PC-3 (cell line): ENCODE measurements around the gene CCDC187. TPM values are rescaled to one million over a fixed set of nuclear protein-coding genes. Genes with fewer than 3 reads are reported as not detected.

ENCODE experiments used
- ATAC-seq: fragments of 200-7000 bp; cut with Tn5 transposase; 2 replicates; pipeline ENCODE4 v1.9.1; 2020; ENCODE audit warnings: mild to moderate bottlenecking, moderate library complexity
- BruUV-seq: library from RNA; stranded (reverse); fragments of 400-500 nt; replicated peaks from 2 replicates; lab custom pipeline; 2021; lab: Mats Ljungman, UMichigan
- CTCF ChIA-PET: fragments of 300-600 bp; sonication (Branson Sonifier 250); formaldehyde crosslinking; loops from one replicate; lab custom pipeline; 2022; ENCODE audit warnings: antibody characterized with exemption; lab: Charles Lee
- POLR2A ChIA-PET: fragments of 300-600 bp; sonication (Branson Sonifier 250); formaldehyde crosslinking; loops from one replicate; lab custom pipeline; 2022; ENCODE audit warnings: antibody characterized with exemption; ENCODE audit not compliant: unreplicated experiment; lab: Charles Lee
- DNase-seq: peaks from one replicate; pipeline ENCODE4 v3.0.0-alpha.2; 2015
- H2AFZ ChIP-seq: fragments of 300-600 bp; sonication (generic); 2 replicates; pipeline ENCODE4 v1.6.0; 2016; ENCODE audit warnings: antibody characterized with exemption, low read length
- H3F3A ChIP-seq: fragments of 300-600 bp; sonication (generic); one replicate; pipeline ENCODE4 v1.6.0; 2017; ENCODE audit warnings: antibody characterized with exemption, low read length, control low read depth, mild to moderate bottlenecking; ENCODE audit not compliant: unreplicated experiment
- H3K27ac ChIP-seq: fragments of 300-600 bp; sonication (generic); 2 replicates; pipeline ENCODE4 v1.5.1; 2016; ENCODE audit warnings: mild to moderate bottlenecking, low read length
- H3K27me3 ChIP-seq: fragments of 300-600 bp; sonication (generic); 2 replicates; pipeline ENCODE4 v1.6.1; 2016; ENCODE audit warnings: low read length, mixed read lengths
- H3K36me3 ChIP-seq: fragments of 300-600 bp; sonication (generic); 2 replicates; pipeline ENCODE4 v1.6.1; 2016; ENCODE audit warnings: low read depth, mixed run types, low read length, mixed read lengths
- H3K4me1 ChIP-seq: fragments of 300-600 bp; sonication (generic); 2 replicates; pipeline ENCODE4 v1.5.1; 2016; ENCODE audit warnings: low read length; ENCODE audit not compliant: insufficient read depth
- H3K4me2 ChIP-seq: fragments of 300-600 bp; sonication (generic); 2 replicates; pipeline ENCODE4 v1.6.0; 2016; ENCODE audit warnings: low read length
- H3K4me3 ChIP-seq: fragments of 300-600 bp; sonication (generic); 2 replicates; pipeline ENCODE4 v1.5.1; 2016; ENCODE audit warnings: mild to moderate bottlenecking, low read length, mixed read lengths
- H3K79me2 ChIP-seq: fragments of 300-600 bp; sonication (generic); 2 replicates; pipeline ENCODE4 v1.6.1; 2017; ENCODE audit warnings: low read length, mixed read lengths
- H3K9ac ChIP-seq: fragments of 300-600 bp; sonication (generic); 2 replicates; pipeline ENCODE4 v1.6.0; 2016; ENCODE audit warnings: mild to moderate bottlenecking, low read length
- H3K9me2 ChIP-seq: fragments of 300-600 bp; sonication (generic); replicated peaks from 2 replicates; pipeline ENCODE4 v1.6.1; 2016; ENCODE audit warnings: mixed run types, low read length, mixed read lengths
- H3K9me3 ChIP-seq: fragments of 300-600 bp; sonication (generic); 2 replicates; pipeline ENCODE4 v1.6.1; 2016; ENCODE audit warnings: low read length, mixed read lengths
- H4K20me1 ChIP-seq: fragments of 300-600 bp; sonication (generic); 2 replicates; pipeline ENCODE4 v1.6.1; 2016; ENCODE audit warnings: low read length, mixed read lengths
- EZH2 ChIP-seq: fragments of 300-600 bp; sonication (generic); IDR thresholded peaks from one replicate; pipeline ENCODE4 v1.6.1; 2017; ENCODE audit warnings: antibody characterized with exemption, mild to moderate bottlenecking, low read length; ENCODE audit not compliant: unreplicated experiment
- EZH2phosphoT487 ChIP-seq: fragments of 300-600 bp; sonication (generic); IDR thresholded peaks from 2 replicates; pipeline ENCODE4 v1.6.1; 2018; ENCODE audit warnings: mild to moderate bottlenecking, antibody characterized with exemption, low read length, borderline replicate concordance
- intact Hi-C: fragments of 100-400 bp; cut with micrococcal nuclease; formaldehyde crosslinking; loops from 2 replicates; pipeline ENCODE4 v1.9.0; 2023
- total RNA-seq: library from RNA; depleted of rRNA; stranded (reverse); fragments of >200 nt; gene quantifications from 2 replicates; pipeline ENCODE4 v1.2.3, GENCODE V29; 2014
- TF ChIP-seq, protein P1 (sequence below): fragments of 300-600 bp; sonication (generic); conservative IDR thresholded peaks from 2 replicates; pipeline ENCODE4 v1.5.1; 2017; ENCODE audit warnings: antibody characterized with exemption, low read depth, mild to moderate bottlenecking, low read length

CCDC187 gene
- total RNA-seq, 1 experiment from 2014 or later: 0.04 TPM

DNA sequence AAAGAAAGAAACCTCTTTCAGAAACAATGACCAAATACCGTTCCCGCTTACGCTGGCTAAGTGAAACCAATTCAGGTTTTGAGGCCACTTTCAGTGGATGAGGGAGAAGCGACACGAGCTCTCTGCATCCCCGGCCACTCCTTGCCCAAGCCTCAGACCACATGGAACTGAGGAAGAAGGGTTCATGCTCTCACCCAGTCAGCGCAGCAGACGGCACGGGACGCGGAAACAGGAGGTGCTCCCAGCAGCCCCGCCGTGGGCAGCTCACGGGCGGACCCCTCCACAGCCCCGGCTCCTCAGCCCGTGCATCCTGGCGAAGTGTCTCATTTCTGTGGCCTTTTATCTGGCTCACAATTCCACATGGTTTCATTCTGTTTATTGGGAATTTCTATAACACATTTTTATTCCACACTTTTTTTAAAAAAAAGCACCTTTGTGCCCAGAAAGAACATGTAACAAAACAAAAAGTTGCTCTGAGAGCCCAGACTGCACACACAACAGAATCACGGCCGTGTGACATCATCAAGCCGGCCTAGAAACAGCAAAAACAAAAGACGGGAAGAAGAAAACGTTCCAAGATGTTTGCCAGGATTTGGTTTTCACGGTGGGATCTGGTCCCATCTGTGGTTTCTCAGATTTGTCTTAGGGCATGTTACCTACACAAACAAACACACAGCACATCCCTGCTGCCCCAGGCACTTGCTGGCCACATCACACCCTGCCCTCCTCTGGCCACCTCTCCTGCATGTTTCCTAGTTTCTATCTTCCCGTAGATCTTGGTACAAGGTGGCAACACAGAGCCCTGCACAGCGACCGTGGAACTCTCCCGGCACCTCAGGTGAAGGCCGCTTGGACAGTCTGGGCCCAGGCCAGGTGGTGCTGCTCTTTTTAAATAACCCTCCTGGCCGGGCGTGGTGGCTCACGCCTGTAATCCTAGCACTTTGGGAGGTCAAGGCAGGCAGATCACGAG lies 74.5 kb downstream of the CCDC187 start:
- peak; percentile 37 for ATAC-seq
- H3F3A ChIP-seq: no peaks in the 10 kb centered on the region
- H3K4me3 ChIP-seq: 0 out of 2 replicates have a peak overlapping the region, but pooled peaks have one; percentile 51
- peaks cover 30% of the 10 kb centered on the region for H3K4me1 ChIP-seq
- peak; percentile 52 for DNase-seq
- ChIA-PET CTCF (no interaction called here), POLR2A (interaction anchor here (0.6 kb wide), 1 partner anchor 373 kb away, joined by 4 read pairs; no protein-coding TSS in a partner anchor)
- no peak overlapping the region for H2AFZ ChIP-seq
- peak overlapping the region; percentile 87 for H3K27ac ChIP-seq
- intact Hi-C loops: no loop called here
- no peaks in the 10 kb centered on the region for H3K27me3 ChIP-seq
- no peaks in the 10 kb centered on the region for H3K9me2 ChIP-seq
- peak overlapping the region; percentile 77 for H3K4me2 ChIP-seq
- no peaks in the 10 kb centered on the region for H4K20me1 ChIP-seq
- TF ChIP-seq EZH2phosphoT487 (no peak), EZH2 (no peak)
- TF ChIP-seq, protein P1, sequence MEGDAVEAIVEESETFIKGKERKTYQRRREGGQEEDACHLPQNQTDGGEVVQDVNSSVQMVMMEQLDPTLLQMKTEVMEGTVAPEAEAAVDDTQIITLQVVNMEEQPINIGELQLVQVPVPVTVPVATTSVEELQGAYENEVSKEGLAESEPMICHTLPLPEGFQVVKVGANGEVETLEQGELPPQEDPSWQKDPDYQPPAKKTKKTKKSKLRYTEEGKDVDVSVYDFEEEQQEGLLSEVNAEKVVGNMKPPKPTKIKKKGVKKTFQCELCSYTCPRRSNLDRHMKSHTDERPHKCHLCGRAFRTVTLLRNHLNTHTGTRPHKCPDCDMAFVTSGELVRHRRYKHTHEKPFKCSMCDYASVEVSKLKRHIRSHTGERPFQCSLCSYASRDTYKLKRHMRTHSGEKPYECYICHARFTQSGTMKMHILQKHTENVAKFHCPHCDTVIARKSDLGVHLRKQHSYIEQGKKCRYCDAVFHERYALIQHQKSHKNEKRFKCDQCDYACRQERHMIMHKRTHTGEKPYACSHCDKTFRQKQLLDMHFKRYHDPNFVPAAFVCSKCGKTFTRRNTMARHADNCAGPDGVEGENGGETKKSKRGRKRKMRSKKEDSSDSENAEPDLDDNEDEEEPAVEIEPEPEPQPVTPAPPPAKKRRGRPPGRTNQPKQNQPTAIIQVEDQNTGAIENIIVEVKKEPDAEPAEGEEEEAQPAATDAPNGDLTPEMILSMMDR: no peak
- no TSS peak for BruUV-seq
- peak overlapping the region; percentile 49 for H3K9ac ChIP-seq
- peaks cover 41% of the 10 kb centered on the region for H3K79me2 ChIP-seq
- H3K36me3 ChIP-seq: peaks cover 5% of the 10 kb centered on the region; the same call in 1 of the 2 replicates
- no peaks in the 10 kb centered on the region for H3K9me3 ChIP-seq

DNA sequence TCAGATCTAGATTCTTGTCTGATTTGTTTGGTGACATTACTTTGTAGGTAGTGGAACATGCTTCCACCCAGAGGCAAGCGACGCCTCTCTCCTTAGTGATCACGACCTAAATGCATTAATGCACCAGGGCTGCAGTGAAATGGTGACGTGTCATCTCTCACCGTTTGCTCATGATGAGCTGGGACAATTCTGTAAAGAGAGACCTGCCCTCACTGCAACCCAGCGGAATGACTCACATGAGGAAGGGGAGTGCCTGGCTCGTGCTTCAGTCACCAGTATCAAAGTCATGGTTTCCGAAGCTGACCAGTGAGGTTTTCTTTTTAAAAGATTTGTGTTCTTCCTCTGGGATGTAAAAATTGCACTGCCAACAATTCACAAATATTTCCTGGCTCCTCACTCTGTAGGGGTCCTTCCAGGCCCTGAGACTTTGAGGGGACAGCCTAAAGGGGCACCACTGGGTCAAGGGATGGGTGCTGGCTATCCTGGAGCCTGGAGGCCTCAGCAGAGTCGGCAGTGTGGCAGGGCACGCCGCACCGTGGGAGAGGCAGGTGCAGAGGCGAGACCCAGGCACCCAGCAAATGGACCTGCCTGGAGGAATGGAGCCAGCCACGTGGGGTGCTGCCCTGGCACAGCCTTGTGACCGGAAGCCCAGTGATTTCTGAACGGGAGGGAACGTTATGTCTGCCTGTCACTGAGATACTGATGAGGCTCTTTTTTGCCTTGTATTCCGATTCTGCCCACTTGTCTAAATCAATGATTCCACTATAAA lies 75.6 kb downstream of the CCDC187 start:
- H3K9ac ChIP-seq: peak overlapping the region; percentile 49
- ATAC-seq (peak; percentile 88), DNase-seq (peak; percentile 92)
- intact Hi-C loops: no loop called here
- peaks cover 30% of the 10 kb centered on the region for H3K4me1 ChIP-seq
- H3K27ac ChIP-seq: peak overlapping the region; percentile 87
- H3K36me3 ChIP-seq: peaks cover 5% of the 10 kb centered on the region; the same call in 1 of the 2 replicates
- H3K4me3 ChIP-seq: peak overlapping the region; percentile 51
- H3K79me2 ChIP-seq: peaks cover 38% of the 10 kb centered on the region
- BruUV-seq: no TSS peak
- H4K20me1 ChIP-seq: no peaks in the 10 kb centered on the region
- no peaks in the 10 kb centered on the region for H3K27me3 ChIP-seq
- POLR2A ChIA-PET: interaction anchor here (0.6 kb wide), 1 partner anchor 372 kb away, joined by 4 read pairs; no protein-coding TSS in a partner anchor
- peak overlapping the region; percentile 77 for H3K4me2 ChIP-seq
- TF ChIP-seq, protein P1: no peak
- TF ChIP-seq EZH2 (no peak), EZH2phosphoT487 (no peak)
- no peaks in the 10 kb centered on the region for H3K9me2 ChIP-seq
- no peaks in the 10 kb centered on the region for H3K9me3 ChIP-seq
- CTCF ChIA-PET: interaction anchor here (0.6 to 1.3 kb wide), 3 partner anchors 9 to 135 kb away, joined by 3 to 8 read pairs (median 5); partner anchors contain the start of gene DNLZ
- no peaks in the 10 kb centered on the region for H3F3A ChIP-seq
- no peak overlapping the region for H2AFZ ChIP-seq
